ENCODE measurements around the gene GREB1. TPM values are rescaled to one million over a fixed set of nuclear protein-coding genes. Genes with fewer than 3 reads are reported as not detected.

Gene GREB1
- total RNA-seq, 1 experiment from 2014 or later = 14.7 TPM

DNA sequence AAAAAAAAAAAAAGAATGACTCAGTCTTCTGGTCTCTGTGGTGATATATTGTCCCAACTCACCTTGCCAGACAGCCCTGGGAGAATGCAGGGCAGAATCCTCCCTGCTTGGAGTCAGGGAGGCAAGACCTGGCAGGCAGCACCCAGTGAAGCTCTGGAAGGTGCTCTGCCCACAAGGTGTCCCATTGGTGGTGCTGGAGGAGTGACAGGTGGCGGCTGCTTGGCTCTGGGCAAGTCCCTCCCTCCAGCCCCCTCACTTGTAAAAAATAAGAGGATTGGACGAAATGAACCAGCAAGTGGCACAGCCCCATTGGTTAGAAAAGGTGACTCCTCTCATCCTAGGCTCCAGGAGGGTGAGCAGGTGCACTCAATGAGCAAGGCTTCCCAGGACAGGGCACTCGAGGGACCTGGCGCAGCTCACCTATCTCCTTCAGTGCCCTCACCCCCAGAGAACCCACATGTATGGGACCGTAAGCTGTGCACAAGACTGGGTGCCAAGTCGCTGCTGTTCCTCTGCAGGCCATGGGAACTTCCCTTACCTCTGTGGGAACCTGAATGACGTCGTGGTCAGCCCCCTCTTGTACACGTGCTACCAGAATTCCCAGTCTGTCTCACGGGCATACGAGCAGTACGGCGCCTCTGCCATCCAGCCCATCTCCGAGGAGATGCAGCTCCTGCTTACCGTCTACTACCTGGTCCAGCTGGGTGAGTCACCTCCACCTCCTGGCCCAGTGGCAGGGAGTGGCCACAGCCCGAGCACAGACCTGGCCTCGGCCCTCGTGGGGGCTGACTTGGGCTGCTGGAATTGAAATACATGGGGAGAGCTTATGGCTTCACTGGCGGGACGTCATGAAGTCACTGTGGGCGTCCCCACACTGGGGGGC, 54.6 kb downstream of the GREB1 start:
- DNase-seq (ENCODE audit: low spot score) = no peak
- in situ Hi-C loops (cut with HindIII; ENCODE audit: low sequenced_read_pairs) = no loop called here

DNA sequence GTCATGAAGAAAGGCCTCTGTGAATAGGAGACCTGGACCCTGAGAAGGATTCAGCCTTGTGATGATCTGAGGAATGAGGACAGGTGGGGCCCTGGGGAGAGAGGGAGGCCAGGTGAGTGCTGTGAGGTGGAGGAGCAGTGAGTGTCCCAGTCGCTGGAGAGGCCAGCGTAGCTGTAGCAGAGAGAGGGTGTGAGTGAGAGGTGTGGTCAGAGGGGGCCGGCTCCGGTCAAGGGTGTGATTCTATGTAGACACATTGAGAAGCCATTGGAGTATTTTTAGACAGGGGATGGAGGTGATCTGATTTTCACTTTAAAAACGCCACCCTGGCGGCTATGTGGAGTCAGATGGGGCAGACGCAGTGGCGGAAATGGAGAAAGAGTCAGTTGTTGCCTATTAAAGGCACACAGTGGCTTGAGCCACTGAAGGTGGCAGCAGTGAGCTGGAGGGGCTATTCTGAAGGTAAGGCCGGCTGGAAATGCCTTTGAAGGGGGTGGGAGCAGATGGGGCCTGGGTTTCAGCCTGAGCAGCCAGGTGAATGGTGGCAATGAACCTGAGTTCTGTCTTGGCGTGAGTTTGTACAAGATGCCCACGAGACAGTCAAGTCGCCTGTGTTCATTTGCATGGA, 55.6 kb downstream of the GREB1 start:
- DNase-seq (ENCODE audit: low spot score) = no peak

DNA sequence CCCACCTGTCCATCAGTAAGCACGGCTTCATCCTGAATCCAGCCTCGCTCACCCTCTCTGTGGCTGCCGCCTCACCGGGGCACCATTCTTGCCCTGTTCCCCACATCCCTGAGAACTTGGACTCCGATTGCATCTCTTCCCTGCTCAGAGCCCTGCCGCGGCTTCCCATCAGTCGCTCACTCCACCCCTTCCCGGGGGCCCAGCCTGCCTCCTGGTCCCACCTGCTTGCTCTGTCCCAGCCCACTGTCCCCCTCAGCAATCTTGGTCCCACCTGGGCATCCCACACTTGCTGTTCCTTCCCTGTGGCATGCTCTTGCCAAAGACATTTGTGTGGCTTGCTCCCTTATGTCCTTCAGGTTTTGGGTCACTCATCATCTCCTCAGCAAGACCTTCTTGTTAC, 56.3 kb downstream of the GREB1 start:
- in situ Hi-C loops (cut with HindIII; ENCODE audit: low sequenced_read_pairs) = no loop called here
- no peak for DNase-seq (ENCODE audit: low spot score)

More for the DNA sequence above, 55.6 kb downstream of the GREB1 start:
- in situ Hi-C loops (cut with HindIII; ENCODE audit: low sequenced_read_pairs) = no loop called here

DNA sequence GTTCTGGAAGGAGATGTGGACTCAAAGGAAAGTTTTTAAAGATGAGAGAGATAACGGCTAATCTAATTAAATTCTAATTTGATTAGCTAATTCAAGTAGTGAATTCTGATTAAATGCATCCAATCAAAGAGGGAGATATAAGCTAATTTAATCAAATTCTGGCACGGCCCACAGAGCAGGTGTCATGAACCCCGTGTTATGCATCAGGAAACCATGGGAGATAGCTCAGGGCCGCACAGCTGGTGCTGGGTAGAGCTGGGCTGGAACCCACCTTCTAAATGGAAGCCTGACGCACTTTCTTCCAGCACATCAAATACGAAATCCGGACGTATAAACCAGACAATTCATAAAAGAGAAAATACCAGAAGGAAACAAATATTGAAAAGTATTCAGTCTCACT, 57.2 kb downstream of the GREB1 start:
- in situ Hi-C loops (cut with HindIII; ENCODE audit: low sequenced_read_pairs) = no loop called here

DNA sequence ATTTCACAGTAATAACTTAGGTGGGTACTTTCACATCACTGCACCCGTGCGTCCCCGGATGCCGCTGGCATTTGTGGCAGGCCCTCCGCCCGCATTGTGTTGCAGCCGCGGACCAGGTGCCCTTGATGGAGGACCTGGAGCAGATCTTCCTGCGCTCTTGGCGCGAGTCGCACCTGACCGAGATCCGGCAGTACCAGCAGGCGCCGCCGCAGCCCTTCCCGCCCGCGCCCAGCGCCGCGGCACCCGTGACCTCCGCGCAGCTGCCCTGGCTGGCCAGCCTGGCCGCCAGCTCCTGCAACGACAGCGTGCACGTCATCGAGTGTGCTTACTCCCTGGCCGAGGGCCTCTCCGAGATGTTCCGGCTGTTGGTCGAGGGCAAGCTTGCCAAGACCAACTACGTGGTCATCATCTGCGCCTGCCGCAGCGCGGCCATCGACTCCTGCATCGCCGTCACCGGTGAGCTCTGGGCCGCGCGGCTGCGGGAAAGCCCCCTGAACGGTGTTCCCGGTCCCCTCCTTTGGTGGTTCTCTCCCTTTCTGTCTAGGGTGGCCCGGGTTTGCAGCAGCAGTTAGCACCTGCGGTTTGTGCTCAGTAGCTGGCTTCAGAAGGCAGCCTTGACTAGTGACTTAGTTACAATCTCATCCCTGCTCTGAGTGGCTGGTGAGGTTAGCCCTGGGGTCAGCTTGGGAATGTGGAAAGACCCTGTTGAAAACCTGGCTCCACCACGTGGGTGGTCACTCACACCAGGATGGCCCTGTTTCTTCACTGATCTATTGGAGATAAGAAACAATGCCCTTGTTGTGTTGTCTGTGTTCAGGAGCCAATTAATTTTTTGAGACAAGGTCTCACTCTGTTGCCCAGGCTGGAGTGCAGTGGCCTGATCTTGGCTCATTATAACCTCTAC, 59.1 kb downstream of the GREB1 start:
- DNase-seq (ENCODE audit: low spot score) = no peak
- in situ Hi-C loops (cut with HindIII; ENCODE audit: low sequenced_read_pairs) = no loop called here

More for the DNA sequence above, 57.2 kb downstream of the GREB1 start:
- DNase-seq (ENCODE audit: low spot score) = no peak

DNA sequence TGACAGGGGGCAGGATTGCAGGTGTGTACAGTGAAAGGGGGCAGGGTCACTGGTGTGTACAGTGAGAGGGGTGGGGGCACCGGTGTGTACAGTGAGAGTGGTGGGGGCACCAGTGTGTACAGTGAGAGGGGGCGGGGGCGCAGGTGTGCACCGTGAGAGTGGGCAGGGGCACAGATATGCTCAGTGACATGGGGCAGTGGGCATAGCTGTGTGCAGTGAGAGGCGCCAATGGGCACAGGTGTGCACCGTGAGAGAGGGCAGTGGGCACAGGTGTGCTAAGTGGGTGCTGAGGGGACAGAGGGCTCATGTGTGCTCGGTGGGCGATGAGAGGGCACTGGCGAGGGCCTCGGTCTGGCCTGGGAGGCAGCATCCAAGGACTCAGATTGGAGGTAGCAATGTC, 63.0 kb downstream of the GREB1 start:
- in situ Hi-C loops (cut with HindIII; ENCODE audit: low sequenced_read_pairs) = no loop called here
- no peak for DNase-seq (ENCODE audit: low spot score)

- in situ Hi-C loops (cut with HindIII; ENCODE audit: low sequenced_read_pairs) = no loop called here
- peak; percentile 45 for DNase-seq (ENCODE audit: low spot score)
Measured at GRCh38 chr2:11597538-11598225, 63.8 kb downstream of the GREB1 start.

DNA sequence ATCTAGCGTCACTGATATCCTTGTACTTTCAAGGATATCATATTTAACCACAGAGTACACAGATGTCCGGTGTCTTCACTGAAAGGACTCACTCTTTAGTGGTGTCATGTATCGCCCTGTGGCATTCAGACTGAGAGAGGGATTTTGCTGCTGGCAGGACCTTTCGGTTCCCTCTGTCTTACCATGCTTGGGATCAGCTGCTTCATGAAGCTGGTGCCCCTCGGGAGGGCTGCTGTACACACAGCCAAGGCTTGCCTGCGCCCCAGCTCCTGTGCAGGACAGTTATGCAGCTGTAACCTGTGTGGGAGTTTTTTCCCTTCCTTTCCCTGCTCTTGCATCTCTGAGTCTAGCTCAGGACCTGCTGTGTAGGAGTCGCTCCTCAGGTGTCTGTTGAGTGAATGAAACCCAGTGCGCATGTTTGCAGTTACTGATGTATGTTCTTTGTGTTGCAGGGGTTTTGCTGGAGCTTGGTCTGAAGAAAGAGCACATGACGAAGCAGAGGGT, 64.4 kb downstream of the GREB1 start:
- in situ Hi-C loops (cut with HindIII; ENCODE audit: low sequenced_read_pairs) = no loop called here

GRCh38 chr2:11602563-11603204, 68.8 kb downstream of the GREB1 start:
- no peak for DNase-seq (ENCODE audit: low spot score)
- in situ Hi-C loops (cut with HindIII; ENCODE audit: low sequenced_read_pairs) = no loop called here

More for the DNA sequence above, 64.4 kb downstream of the GREB1 start:
- DNase-seq (ENCODE audit: low spot score) = no peak

DNA sequence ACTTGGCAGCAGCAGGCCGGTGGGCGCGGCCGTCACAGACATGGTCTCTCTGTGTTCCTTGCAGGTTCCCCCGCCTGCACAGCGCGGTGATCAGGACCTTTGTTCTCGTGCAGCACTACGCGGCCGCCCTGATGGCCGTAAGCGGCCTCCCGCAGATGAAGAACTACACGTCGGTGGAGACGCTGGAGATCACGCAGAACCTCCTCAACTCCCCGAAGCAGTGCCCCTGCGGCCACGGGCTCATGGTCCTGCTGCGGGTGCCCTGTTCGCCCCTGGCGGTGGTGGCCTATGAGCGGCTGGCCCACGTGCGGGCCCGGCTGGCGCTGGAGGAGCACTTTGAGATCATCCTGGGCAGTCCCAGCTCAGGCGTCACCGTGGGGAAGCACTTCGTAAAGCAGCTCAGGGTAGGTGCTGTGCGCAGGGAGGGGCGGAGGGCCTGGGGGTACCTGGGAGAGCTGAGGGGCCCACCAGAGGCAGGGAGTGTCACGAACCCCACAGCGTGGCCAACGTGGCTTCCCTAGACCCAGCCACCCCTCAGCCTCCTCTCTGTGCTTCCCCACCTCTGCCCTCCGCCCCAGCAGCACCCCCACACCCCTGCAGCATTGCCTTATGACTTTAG, 76.9 kb downstream of the GREB1 start:
- in situ Hi-C loops (cut with HindIII; ENCODE audit: low sequenced_read_pairs) = no loop called here
- no peak for DNase-seq (ENCODE audit: low spot score)

- in situ Hi-C loops (cut with HindIII; ENCODE audit: low sequenced_read_pairs) = no loop called here
- DNase-seq (ENCODE audit: low spot score) = no peak
Measured at GRCh38 chr2:11611251-11611650, 77.4 kb downstream of the GREB1 start.

- DNase-seq (ENCODE audit: low spot score) = no peak
- in situ Hi-C loops (cut with HindIII; ENCODE audit: low sequenced_read_pairs) = no loop called here
Measured at GRCh38 chr2:11612553-11613215, 78.8 kb downstream of the GREB1 start.

GRCh38 chr2:11613297-11613696, 79.5 kb downstream of the GREB1 start:
- in situ Hi-C loops (cut with HindIII; ENCODE audit: low sequenced_read_pairs) = no loop called here
- no peak for DNase-seq (ENCODE audit: low spot score)

DNA sequence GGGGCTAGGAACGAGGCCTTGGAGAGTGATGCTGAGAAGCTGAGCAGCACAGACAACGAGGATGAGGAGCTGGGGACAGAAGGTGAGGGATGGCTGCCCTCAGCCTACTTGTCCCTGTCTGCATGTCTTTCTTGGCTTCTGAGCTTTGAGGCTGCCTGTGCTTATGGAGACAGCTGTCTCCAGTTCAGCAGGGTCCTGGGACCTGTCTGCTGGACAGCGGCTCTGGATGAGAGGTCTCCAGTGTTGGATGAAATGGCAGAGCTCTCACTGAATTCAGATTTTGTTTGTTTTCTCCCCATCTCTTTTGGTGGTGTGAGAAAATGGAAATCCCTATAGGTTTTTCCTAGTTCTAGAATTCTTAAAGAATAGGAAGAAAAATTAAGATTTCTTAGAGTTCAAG, 81.4 kb downstream of the GREB1 start:
- in situ Hi-C loops (cut with HindIII; ENCODE audit: low sequenced_read_pairs) = no loop called here
- no peak for DNase-seq (ENCODE audit: low spot score)

DNA sequence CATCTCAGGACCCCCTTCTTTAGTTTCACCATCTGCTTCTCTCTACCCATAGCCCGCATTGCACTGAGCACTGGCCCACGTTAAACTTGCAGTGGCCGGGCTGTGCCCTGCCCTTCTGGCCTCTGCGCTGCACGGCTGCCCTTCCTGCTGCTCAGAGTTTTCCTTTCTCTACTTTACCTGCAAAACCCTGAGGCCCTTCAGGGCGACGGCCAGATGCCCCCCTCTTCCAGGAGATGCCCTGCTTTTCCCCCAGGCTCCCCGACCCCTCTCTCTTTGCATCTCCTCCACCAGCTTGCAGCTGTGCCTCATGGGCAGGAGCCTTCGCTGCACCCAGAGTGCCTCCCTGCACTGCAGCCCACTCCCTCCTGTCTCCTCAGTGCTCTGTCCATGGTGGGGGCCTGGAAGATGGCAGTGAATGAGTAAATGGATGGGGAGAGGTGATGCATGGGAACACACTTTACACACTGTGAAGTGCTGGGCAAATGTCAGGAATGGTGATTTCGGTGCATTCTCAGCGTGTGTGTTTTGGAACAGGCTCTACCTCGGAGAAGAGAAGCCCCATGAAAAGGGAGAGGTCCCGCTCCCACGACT, 82.3 kb downstream of the GREB1 start:
- no peak for DNase-seq (ENCODE audit: low spot score)
- in situ Hi-C loops (cut with HindIII; ENCODE audit: low sequenced_read_pairs) = no loop called here

GRCh38 chr2:11616851-11617415, 83.1 kb downstream of the GREB1 start:
- no peak for DNase-seq (ENCODE audit: low spot score)
- in situ Hi-C loops (cut with HindIII; ENCODE audit: low sequenced_read_pairs) = no loop called here

DNA sequence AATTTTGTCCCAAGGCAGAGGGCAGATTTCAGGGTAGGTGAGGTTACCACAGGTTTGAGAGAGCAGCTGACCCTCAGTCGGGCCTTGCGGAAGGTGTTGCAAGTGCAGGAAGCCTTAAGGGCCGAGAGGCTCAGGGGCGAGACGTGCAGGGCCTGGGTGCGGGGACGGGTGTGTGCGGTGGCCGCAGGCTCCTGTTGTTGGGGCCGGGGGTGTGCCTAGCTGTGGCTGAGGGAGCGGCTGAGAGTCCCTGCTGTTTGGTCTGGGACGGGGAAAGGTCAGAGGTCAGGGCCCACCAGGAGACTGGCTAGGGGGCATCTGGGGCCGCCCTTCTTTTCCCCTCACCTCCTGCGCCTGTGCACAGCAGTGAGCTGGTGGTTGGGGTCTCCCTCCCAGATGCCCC, 83.7 kb downstream of the GREB1 start:
- DNase-seq (ENCODE audit: low spot score) = no peak

More for the DNA sequence above, 83.7 kb downstream of the GREB1 start:
- in situ Hi-C loops (cut with HindIII; ENCODE audit: low sequenced_read_pairs) = no loop called here

Data from G401 (cell line).